HG03571 (cell line): ENCODE data around the gene CCDC171.

Experiments used
- ATAC-seq: cut with Tn5 transposase; IDR thresholded peaks from one replicate; pipeline ENCODE4 v1.9.1; 2021; ENCODE audit not compliant: unreplicated experiment

CCDC171 gene

GRCh38 chr9:15975101-15975778 is 422.4 kb downstream of the CCDC171 start:
- ATAC-seq: no peak

GRCh38 chr9:15977438-15977837 is 424.6 kb downstream of the CCDC171 start:
- no peak for ATAC-seq

- no peak for ATAC-seq
Measured at GRCh38 chr9:15982182-15982581, 429.3 kb downstream of the CCDC171 start.

- no peak for ATAC-seq
Measured at GRCh38 chr9:15999422-16000339, 446.8 kb downstream of the CCDC171 start.

GRCh38 chr9:16000811-16001210 is 448.0 kb downstream of the CCDC171 start:
- no peak for ATAC-seq

GRCh38 chr9:16001856-16002255 is 449.0 kb downstream of the CCDC171 start:
- ATAC-seq: no peak

- ATAC-seq: no peak
Measured at GRCh38 chr9:16002816-16003215, 450.0 kb downstream of the CCDC171 start.

- ATAC-seq: no peak
Measured at GRCh38 chr9:16003785-16004184, 450.9 kb downstream of the CCDC171 start.

GRCh38 chr9:16004613-16005012 is 451.8 kb downstream of the CCDC171 start:
- no peak for ATAC-seq

- ATAC-seq: no peak
Measured at GRCh38 chr9:16010221-16010620, 457.4 kb downstream of the CCDC171 start.

GRCh38 chr9:16012621-16013020 is 459.8 kb downstream of the CCDC171 start:
- ATAC-seq: no peak

- no peak for ATAC-seq
Measured at GRCh38 chr9:16013366-16013765, 460.5 kb downstream of the CCDC171 start.

- ATAC-seq: no peak
Measured at GRCh38 chr9:16013826-16014225, 461.0 kb downstream of the CCDC171 start.

- no peak for ATAC-seq
Measured at GRCh38 chr9:16022228-16022627, 469.4 kb downstream of the CCDC171 start.

- ATAC-seq: no peak
Measured at GRCh38 chr9:16023446-16023845, 470.6 kb downstream of the CCDC171 start.
